Measurements from ENCODE around the gene GPATCH2. TPM values are rescaled to one million over a fixed set of nuclear protein-coding genes. Genes with fewer than 3 reads are reported as not detected.

GPATCH2 gene
- total RNA-seq, 4 donors from 2014 or later: 10.5 to 33.2 (median 13.7) TPM

DNA sequence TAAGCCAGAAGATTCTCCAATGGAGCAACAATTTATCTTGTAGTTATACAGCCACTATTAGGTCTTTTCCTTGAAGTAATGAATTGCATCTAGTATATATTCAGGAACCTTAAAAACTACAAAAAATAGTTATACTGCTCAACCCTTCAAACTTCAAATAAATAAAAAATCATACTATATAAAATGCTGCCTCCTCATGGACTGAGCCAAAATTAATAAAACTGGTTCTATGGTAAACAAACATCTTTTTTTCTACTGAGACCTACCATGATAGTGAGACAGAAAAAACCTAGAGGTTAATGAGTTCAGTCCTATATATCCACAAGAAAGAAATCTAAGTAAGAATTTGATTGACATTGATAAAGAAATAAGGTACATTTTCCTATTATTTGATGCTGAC is 67.7 kb downstream of the GPATCH2 start:
- H3K4me1 ChIP-seq: no peaks in the 10 kb centered on the region
- no peak for DNase-seq (ENCODE audit: low spot score in 2 of 2)
- no peaks in the 10 kb centered on the region for H3K27me3 ChIP-seq
- no peak overlapping the region for H3K4me3 ChIP-seq
- no peak overlapping the region for H3K27ac ChIP-seq
- TF ChIP-seq, protein P1, sequence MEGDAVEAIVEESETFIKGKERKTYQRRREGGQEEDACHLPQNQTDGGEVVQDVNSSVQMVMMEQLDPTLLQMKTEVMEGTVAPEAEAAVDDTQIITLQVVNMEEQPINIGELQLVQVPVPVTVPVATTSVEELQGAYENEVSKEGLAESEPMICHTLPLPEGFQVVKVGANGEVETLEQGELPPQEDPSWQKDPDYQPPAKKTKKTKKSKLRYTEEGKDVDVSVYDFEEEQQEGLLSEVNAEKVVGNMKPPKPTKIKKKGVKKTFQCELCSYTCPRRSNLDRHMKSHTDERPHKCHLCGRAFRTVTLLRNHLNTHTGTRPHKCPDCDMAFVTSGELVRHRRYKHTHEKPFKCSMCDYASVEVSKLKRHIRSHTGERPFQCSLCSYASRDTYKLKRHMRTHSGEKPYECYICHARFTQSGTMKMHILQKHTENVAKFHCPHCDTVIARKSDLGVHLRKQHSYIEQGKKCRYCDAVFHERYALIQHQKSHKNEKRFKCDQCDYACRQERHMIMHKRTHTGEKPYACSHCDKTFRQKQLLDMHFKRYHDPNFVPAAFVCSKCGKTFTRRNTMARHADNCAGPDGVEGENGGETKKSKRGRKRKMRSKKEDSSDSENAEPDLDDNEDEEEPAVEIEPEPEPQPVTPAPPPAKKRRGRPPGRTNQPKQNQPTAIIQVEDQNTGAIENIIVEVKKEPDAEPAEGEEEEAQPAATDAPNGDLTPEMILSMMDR (IDR thresholded peaks at IDR 0.05): no peak
- TF ChIP-seq EP300 (IDR thresholded peaks at IDR 0.05) (no peak), POLR2A (IDR thresholded peaks at IDR 0.05) (no peak), POLR2AphosphoS5 (IDR thresholded peaks at IDR 0.05) (no peak)
- H3K36me3 ChIP-seq: no peaks in the 10 kb centered on the region
- H3K9me3 ChIP-seq: no peaks in the 10 kb centered on the region

DNA sequence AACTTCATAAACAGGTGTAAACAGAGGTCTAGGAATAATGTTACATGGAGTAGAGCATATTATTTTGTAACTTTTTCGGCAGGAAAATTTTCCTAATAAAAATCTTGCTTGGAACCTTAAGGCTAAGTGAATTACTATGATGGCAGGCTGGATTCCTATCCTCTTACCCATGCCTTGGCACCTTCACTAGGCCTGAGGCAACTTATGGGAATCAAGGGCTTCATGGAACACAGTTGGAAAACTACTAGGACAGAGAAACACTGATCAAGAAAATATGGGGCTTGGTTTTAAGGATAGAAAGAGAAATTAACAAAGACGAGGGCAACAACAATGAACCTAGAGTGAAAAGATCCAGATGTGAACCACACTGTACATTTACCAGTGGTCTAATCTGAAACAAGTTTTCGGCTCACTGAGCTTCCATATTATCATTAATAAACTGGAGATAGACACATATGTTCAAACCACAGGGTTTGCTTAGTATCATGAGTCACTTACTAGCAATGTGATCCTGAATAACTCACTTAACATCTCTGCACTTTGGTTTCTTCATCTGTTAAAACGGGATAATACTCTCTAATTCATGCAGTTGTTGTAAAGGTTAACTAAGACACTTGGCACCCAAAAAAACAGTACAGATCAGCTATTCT is 68.5 kb downstream of the GPATCH2 start:
- H3K4me3 ChIP-seq: no peak overlapping the region
- H3K27ac ChIP-seq: no peak overlapping the region
- 70% methylated on average over 4 of the region's 4 CpGs for WGBS
- H3K9me3 ChIP-seq: no peaks in the 10 kb centered on the region
- H3K4me1 ChIP-seq: no peaks in the 10 kb centered on the region
- TF ChIP-seq POLR2A (IDR thresholded peaks at IDR 0.05) (no peak), EP300 (IDR thresholded peaks at IDR 0.05) (no peak), POLR2AphosphoS5 (IDR thresholded peaks at IDR 0.05) (no peak)
- TF ChIP-seq, protein P1 (IDR thresholded peaks at IDR 0.05): no peak
- no peaks in the 10 kb centered on the region for H3K36me3 ChIP-seq
- DNase-seq (ENCODE audit: low spot score in 2 of 2): no peak
- no peaks in the 10 kb centered on the region for H3K27me3 ChIP-seq

DNA sequence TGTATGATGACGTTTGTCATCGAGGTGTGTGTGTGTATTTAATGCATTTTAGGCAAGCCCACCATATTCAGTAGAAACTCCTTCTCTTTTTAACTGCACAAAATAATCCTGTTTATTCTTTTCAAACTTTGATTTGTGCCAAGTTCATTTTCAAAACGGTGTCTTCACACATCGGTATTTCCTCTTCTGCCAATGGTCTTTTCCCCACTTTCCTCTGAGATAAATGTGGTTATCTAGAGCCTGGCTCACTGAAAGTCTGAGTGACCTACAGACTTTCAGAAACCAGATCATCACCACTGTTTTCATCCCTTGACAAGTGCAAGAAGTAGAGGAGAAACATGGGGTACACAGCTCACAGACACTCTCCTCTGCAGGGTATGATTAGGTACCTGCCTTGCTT is 69.4 kb downstream of the GPATCH2 start:
- WGBS: 73% methylated on average over 4 of the region's 4 CpGs
- no peak for DNase-seq (ENCODE audit: low spot score in 2 of 2)
- TF ChIP-seq, protein P1 (IDR thresholded peaks at IDR 0.05): no peak
- TF ChIP-seq POLR2AphosphoS5 (IDR thresholded peaks at IDR 0.05) (no peak), EP300 (IDR thresholded peaks at IDR 0.05) (no peak), POLR2A (IDR thresholded peaks at IDR 0.05) (no peak)
- H3K4me3 ChIP-seq: no peak overlapping the region
- H3K4me1 ChIP-seq: no peaks in the 10 kb centered on the region
- no peaks in the 10 kb centered on the region for H3K36me3 ChIP-seq
- no peaks in the 10 kb centered on the region for H3K9me3 ChIP-seq
- H3K27me3 ChIP-seq: no peaks in the 10 kb centered on the region
- no peak overlapping the region for H3K27ac ChIP-seq

DNA sequence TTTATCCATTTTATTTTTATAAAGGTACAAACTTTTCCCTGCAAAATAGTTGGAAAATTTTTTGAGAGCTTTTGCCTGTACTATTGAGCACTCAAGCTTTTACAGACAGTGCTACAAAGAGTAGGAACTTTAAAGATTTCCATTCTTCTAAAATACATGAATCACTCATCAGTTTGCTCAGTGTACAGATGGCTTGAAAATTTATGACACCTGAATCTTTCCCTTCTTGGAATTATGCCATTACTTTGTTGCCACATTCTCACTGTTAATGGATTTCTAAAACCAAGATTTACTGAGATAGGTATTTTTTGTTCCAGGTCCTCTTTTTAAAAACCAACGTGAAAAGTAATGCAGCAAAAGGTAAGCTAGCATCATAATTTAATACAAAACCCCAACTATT is 76.0 kb downstream of the GPATCH2 start:
- TF ChIP-seq, protein P1 (IDR thresholded peaks at IDR 0.05): no peak
- TF ChIP-seq POLR2A (IDR thresholded peaks at IDR 0.05) (no peak), POLR2AphosphoS5 (IDR thresholded peaks at IDR 0.05) (no peak), EP300 (IDR thresholded peaks at IDR 0.05) (no peak)
- H3K36me3 ChIP-seq: no peaks in the 10 kb centered on the region
- 53% methylated on average over 1 of the region's 1 CpG for WGBS
- no peak overlapping the region for H3K4me3 ChIP-seq
- H3K4me1 ChIP-seq: no peaks in the 10 kb centered on the region
- H3K27ac ChIP-seq: no peak overlapping the region
- no peaks in the 10 kb centered on the region for H3K27me3 ChIP-seq
- H3K9me3 ChIP-seq: no peaks in the 10 kb centered on the region
- no peak for DNase-seq (ENCODE audit: low spot score in 2 of 2)

DNA sequence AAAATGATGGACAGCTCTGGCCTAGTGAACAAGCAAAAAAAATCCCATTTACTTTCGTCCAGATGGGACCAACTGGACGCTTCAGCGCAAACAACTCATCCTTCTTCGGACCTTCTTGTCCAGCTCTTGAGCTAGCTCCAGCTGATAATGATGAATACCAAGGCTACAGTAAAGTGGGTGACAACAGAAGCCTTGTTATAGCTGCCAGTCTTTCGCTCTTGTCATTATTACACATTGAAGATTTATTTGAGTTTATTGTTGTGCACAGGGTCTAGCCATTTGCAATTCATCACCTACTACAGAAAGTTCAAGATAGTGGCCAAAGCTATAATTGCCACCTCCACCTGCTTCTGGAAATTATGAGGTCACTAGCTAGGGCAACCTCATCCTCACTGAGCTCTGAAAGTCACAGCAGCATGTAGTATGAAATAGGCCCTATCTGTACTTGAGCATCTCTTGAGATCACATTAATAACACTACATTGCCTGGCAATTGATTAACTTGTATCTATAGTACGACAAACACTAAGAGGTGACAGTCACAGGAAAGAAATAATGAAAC is 76.9 kb downstream of the GPATCH2 start:
- no peaks in the 10 kb centered on the region for H3K9me3 ChIP-seq
- WGBS: 88% methylated on average over 6 of the region's 6 CpGs
- TF ChIP-seq POLR2AphosphoS5 (IDR thresholded peaks at IDR 0.05): no peak
- TF ChIP-seq POLR2A (IDR thresholded peaks at IDR 0.05): no peak
- TF ChIP-seq, protein P1 (IDR thresholded peaks at IDR 0.05): no peak
- TF ChIP-seq EP300 (IDR thresholded peaks at IDR 0.05): no peak
- DNase-seq (ENCODE audit: low spot score in 2 of 2): no peak
- H3K27me3 ChIP-seq: no peaks in the 10 kb centered on the region
- H3K27ac ChIP-seq: no peak overlapping the region
- no peak overlapping the region for H3K4me3 ChIP-seq
- no peaks in the 10 kb centered on the region for H3K4me1 ChIP-seq
- no peaks in the 10 kb centered on the region for H3K36me3 ChIP-seq

Data from suprapubic skin (tissue), 4 donors.